Upper lobe of right lung (tissue), 1 donor: ENCODE measurements around the gene NIPAL1. TPM values are rescaled to one million over a fixed set of nuclear protein-coding genes. Genes with fewer than 3 reads are reported as not detected.
"Not testable (repeated sequence)": the region's sequence is repeated elsewhere in the genome, so short reads cannot be mapped to it uniquely, and the experiment has no call there.

Experiments
- ATAC-seq: fragments of 200-7000 bp; cut with Tn5 transposase; one replicate; pipeline ENCODE4 v1.9.1; 2020; ENCODE audit warnings: mild to moderate bottlenecking, moderate library complexity
- DNase-seq: peaks from one replicate; pipeline ENCODE4 v3.0.0-alpha.2; 2020
- H3K27ac ChIP-seq: fragments of 200-600 bp; one replicate; pipeline ENCODE4 v1.8.0; 2022
- H3K27me3 ChIP-seq: fragments of 200-600 bp; one replicate; pipeline ENCODE4 v1.8.0; 2022; ENCODE audit warnings: mild to moderate bottlenecking
- H3K36me3 ChIP-seq: fragments of 200-600 bp; one replicate; pipeline ENCODE4 v1.8.0; 2022
- H3K4me1 ChIP-seq: fragments of 200-600 bp; one replicate; pipeline ENCODE4 v1.8.0; 2022
- H3K4me3 ChIP-seq: fragments of 200-600 bp; one replicate; pipeline ENCODE4 v1.8.0; 2022; ENCODE audit warnings: mild to moderate bottlenecking
- H3K9me3 ChIP-seq: fragments of 200-600 bp; one replicate; pipeline ENCODE4 v1.8.0; 2022
- intact Hi-C: fragments of 100-400 bp; cut with DNase I; formaldehyde crosslinking; loops from one replicate; pipeline ENCODE4 v1.11.0; 2022
- total RNA-seq: library from RNA; stranded (reverse); fragmentation: NEBNext Ultra II Directional; extraction: Animal tissue kit (Norgen Biotek cat#: 25700); gene quantifications from one replicate; pipeline ENCODE4 v1.2.1, GENCODE V29; 2021
- TF ChIP-seq, protein P1 (sequence below): fragments of 200-600 bp; IDR thresholded peaks from one replicate; pipeline ENCODE4 v1.8.0; 2022; ENCODE audit warnings: antibody characterized with exemption
- donor health status: DM: no; HTN: yes; CAD: no; lungs with severe emphysema.

NIPAL1 gene
- total RNA-seq, 1 donor from 2014 or later = 2.0 TPM

- Histone ChIP-seq H3K27ac (no peak overlapping the region), H3K27me3 (no peaks in the 10 kb centered on the region), H3K4me3 (no peak overlapping the region), H3K9me3 (no peaks in the 10 kb centered on the region), H3K36me3 (no peaks in the 10 kb centered on the region), H3K4me1 (no peaks in the 10 kb centered on the region)
- intact Hi-C loops = no loop called here
- TF ChIP-seq, protein P1, sequence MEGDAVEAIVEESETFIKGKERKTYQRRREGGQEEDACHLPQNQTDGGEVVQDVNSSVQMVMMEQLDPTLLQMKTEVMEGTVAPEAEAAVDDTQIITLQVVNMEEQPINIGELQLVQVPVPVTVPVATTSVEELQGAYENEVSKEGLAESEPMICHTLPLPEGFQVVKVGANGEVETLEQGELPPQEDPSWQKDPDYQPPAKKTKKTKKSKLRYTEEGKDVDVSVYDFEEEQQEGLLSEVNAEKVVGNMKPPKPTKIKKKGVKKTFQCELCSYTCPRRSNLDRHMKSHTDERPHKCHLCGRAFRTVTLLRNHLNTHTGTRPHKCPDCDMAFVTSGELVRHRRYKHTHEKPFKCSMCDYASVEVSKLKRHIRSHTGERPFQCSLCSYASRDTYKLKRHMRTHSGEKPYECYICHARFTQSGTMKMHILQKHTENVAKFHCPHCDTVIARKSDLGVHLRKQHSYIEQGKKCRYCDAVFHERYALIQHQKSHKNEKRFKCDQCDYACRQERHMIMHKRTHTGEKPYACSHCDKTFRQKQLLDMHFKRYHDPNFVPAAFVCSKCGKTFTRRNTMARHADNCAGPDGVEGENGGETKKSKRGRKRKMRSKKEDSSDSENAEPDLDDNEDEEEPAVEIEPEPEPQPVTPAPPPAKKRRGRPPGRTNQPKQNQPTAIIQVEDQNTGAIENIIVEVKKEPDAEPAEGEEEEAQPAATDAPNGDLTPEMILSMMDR = no peak
- ATAC-seq (no peak), DNase-seq (no peak)
Measured at GRCh38 chr4:47990145-47990544, 26.4 kb upstream of the NIPAL1 start.

- H3K27me3 ChIP-seq, DNase-seq, H3K4me3 ChIP-seq, intact Hi-C loops, H3K4me1 ChIP-seq, H3K27ac ChIP-seq, ATAC-seq, H3K36me3 ChIP-seq, H3K9me3 ChIP-seq: not testable (repeated sequence)
Measured at GRCh38 chr4:47992475-47992874, 24.1 kb upstream of the NIPAL1 start.

DNA sequence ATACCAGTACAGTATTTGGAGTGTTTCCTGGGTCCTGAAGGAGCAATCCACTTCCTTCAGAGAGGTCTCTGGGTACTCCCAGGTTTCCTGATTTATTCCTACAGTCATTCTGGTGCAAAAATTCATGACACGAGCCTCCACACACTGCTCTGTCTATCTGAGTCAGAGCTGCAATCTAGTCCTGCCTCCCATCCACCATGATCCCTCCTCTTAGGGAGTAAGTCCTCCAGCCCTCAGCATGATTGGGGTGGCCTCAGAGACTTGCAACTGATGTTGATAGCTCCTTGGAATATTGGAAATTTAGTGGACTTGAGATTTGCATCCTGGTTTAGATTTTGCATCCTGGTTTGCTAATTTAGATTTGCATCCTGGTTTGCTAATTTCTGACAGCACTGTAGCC, 20.6 kb upstream of the NIPAL1 start:
- intact Hi-C loops = no loop called here
- Histone ChIP-seq H3K27ac (no peak overlapping the region), H3K9me3 (no peaks in the 10 kb centered on the region), H3K27me3 (no peaks in the 10 kb centered on the region), H3K4me1 (no peaks in the 10 kb centered on the region), H3K36me3 (no peaks in the 10 kb centered on the region), H3K4me3 (no peak overlapping the region)
- ATAC-seq = no peak
- TF ChIP-seq, protein P1 = no peak
- no peak for DNase-seq

GRCh38 chr4:48002267-48002666, 14.3 kb upstream of the NIPAL1 start:
- Histone ChIP-seq H3K27me3 (no peaks in the 10 kb centered on the region), H3K4me1 (no peaks in the 10 kb centered on the region), H3K27ac (no peak overlapping the region), H3K9me3 (no peaks in the 10 kb centered on the region), H3K4me3 (no peak overlapping the region), H3K36me3 (no peaks in the 10 kb centered on the region)
- intact Hi-C loops = loop anchor here (10.0 kb wide), 1 partner anchor 83 kb away; no protein-coding TSS in a partner anchor
- no peak for DNase-seq
- ATAC-seq = no peak
- TF ChIP-seq, protein P1 = no peak

- not testable (repeated sequence) for H3K36me3 ChIP-seq, H3K4me1 ChIP-seq, H3K4me3 ChIP-seq, H3K27ac ChIP-seq, ATAC-seq, H3K27me3 ChIP-seq, H3K9me3 ChIP-seq
- intact Hi-C loops = loop anchor here (10.0 kb wide), 1 partner anchor 81 kb away; no protein-coding TSS in a partner anchor
- TF ChIP-seq, protein P1 = peak; percentile 61
- DNase-seq = peak; percentile 68
Measured at GRCh38 chr4:48003568-48003967, 13.0 kb upstream of the NIPAL1 start.

GRCh38 chr4:48005781-48006180, 10.8 kb upstream of the NIPAL1 start:
- Histone ChIP-seq H3K4me1 (no peaks in the 10 kb centered on the region), H3K27me3 (no peaks in the 10 kb centered on the region), H3K36me3 (no peaks in the 10 kb centered on the region), H3K4me3 (no peak overlapping the region), H3K27ac (no peak overlapping the region), H3K9me3 (no peaks in the 10 kb centered on the region)
- TF ChIP-seq, protein P1 = no peak
- DNase-seq (no peak), ATAC-seq (no peak)
- intact Hi-C loops = loop anchor here (10.0 kb wide), 1 partner anchor 79 kb away; no protein-coding TSS in a partner anchor
